WTC11 (cell line): ENCODE data around the gene NOL12. TPM values are rescaled to one million over a fixed set of nuclear protein-coding genes. Genes with fewer than 3 reads are reported as not detected.

Source experiments
- ATAC-seq: fragments of 200-7000 bp; cut with Tn5 transposase; 2 replicates; pipeline ENCODE4 v1.10.0; 2021; ENCODE audit warnings: mild to moderate bottlenecking, moderate library complexity
- CTCF ChIA-PET: fragments of 300-600 bp; sonication (Branson Sonifier 250); formaldehyde crosslinking; loops from one replicate; lab custom pipeline; 2021; ENCODE audit warnings: antibody characterized with exemption; lab: Charles Lee
- POLR2A ChIA-PET: fragments of 350-600 bp; sonication (Branson Sonifier 250); formaldehyde crosslinking; loops from one replicate; lab custom pipeline; 2021; ENCODE audit warnings: antibody characterized with exemption; lab: Charles Lee
- DNase-seq: peaks from one replicate; pipeline ENCODE4 v3.0.0; 2021; ENCODE audit warnings: low spot score
- H3K27ac Mint-ChIP-seq: 2 replicates; pipeline ENCODE4 v1.8.0; 2021; ENCODE audit warnings: mixed read lengths
- H3K27me3 Mint-ChIP-seq: 2 replicates; pipeline ENCODE4 v1.8.0; 2021; ENCODE audit warnings: low read depth, mild to moderate bottlenecking, moderate library complexity, mixed read lengths
- H3K36me3 Mint-ChIP-seq: 2 replicates; pipeline ENCODE4 v1.8.0; 2021; ENCODE audit warnings: mixed read lengths
- H3K4me1 Mint-ChIP-seq: 2 replicates; pipeline ENCODE4 v1.8.0; 2022; ENCODE audit warnings: mixed read lengths
- H3K4me3 Mint-ChIP-seq: 2 replicates; pipeline ENCODE4 v1.8.0; 2021; ENCODE audit warnings: mild to moderate bottlenecking, moderate library complexity, mixed read lengths
- H3K9me3 Mint-ChIP-seq: 2 replicates; pipeline ENCODE4 v1.8.0; 2021; ENCODE audit warnings: mixed read lengths
- ARID4B ChIP-seq: sonication (generic); formaldehyde crosslinking; IDR thresholded peaks from 2 replicates; pipeline ENCODE4 v1.8.0; 2023; ENCODE audit warnings: missing genetic modification reagents, mild to moderate bottlenecking, borderline replicate concordance
- ATF3 ChIP-seq: sonication (generic); formaldehyde crosslinking; conservative IDR thresholded peaks from 2 replicates; pipeline ENCODE4 v1.8.1; 2022; ENCODE audit warnings: mild to moderate bottlenecking, missing genetic modification reagents
- E2F1 ChIP-seq: sonication (generic); formaldehyde crosslinking; IDR thresholded peaks from 2 replicates; pipeline ENCODE4 v1.8.0; 2022; ENCODE audit warnings: mild to moderate bottlenecking, missing genetic modification reagents
- E2F4 ChIP-seq: sonication (generic); formaldehyde crosslinking; IDR thresholded peaks from 2 replicates; pipeline ENCODE4 v1.8.1; 2022; ENCODE audit warnings: low read depth, mild to moderate bottlenecking, moderate library complexity, missing genetic modification reagents, borderline replicate concordance
- ELF4 ChIP-seq: sonication (generic); formaldehyde crosslinking; IDR thresholded peaks from 2 replicates; pipeline ENCODE4 v1.8.1; 2022; ENCODE audit warnings: low read depth, mild to moderate bottlenecking, moderate library complexity, missing genetic modification reagents
- FOXK1 ChIP-seq: sonication (generic); formaldehyde crosslinking; IDR thresholded peaks from 2 replicates; pipeline ENCODE4 v1.8.0; 2022; ENCODE audit warnings: mild to moderate bottlenecking, moderate library complexity, missing genetic modification reagents
- GTF2I ChIP-seq: fragments of 250-450 bp; sonication (Bioruptor Pico); conservative IDR thresholded peaks from 2 replicates; pipeline ENCODE4 v1.4.0; 2021; ENCODE audit warnings: mild to moderate bottlenecking
- MAX ChIP-seq: sonication (generic); formaldehyde crosslinking; IDR thresholded peaks from 2 replicates; pipeline ENCODE4 v1.8.0; 2022; ENCODE audit warnings: mild to moderate bottlenecking, missing genetic modification reagents
- NFATC4 ChIP-seq: fragments of 250-450 bp; sonication (Bioruptor Pico); IDR thresholded peaks from 2 replicates; pipeline ENCODE4 v1.9.0; 2021; ENCODE audit warnings: mild to moderate bottlenecking
- OVOL2 ChIP-seq: fragments of 250-450 bp; sonication (Bioruptor Pico); IDR thresholded peaks from 2 replicates; pipeline ENCODE4 v1.9.0; 2021; ENCODE audit warnings: mild to moderate bottlenecking, borderline replicate concordance
- PRRX2 ChIP-seq: fragments of 250-450 bp; sonication (Bioruptor Pico); IDR thresholded peaks from 2 replicates; pipeline ENCODE4 v1.8.0; 2021; ENCODE audit warnings: mild to moderate bottlenecking
- RORB ChIP-seq: fragments of 250-450 bp; sonication (Bioruptor Pico); IDR thresholded peaks from 2 replicates; pipeline ENCODE4 v1.9.0; 2021; ENCODE audit warnings: mild to moderate bottlenecking
- TCF7 ChIP-seq: sonication (generic); formaldehyde crosslinking; IDR thresholded peaks from 2 replicates; pipeline ENCODE4 v1.8.0; 2022; ENCODE audit warnings: mild to moderate bottlenecking, low read depth, missing genetic modification reagents, moderate library complexity
- TEAD4 ChIP-seq: sonication (generic); formaldehyde crosslinking; IDR thresholded peaks from 2 replicates; pipeline ENCODE4 v1.8.0; 2022; ENCODE audit warnings: mild to moderate bottlenecking, missing genetic modification reagents
- USF2 ChIP-seq: sonication (generic); formaldehyde crosslinking; IDR thresholded peaks from 2 replicates; pipeline ENCODE4 v1.8.1; 2023; ENCODE audit warnings: mild to moderate bottlenecking, missing genetic modification reagents, moderate library complexity
- ZMAT4 ChIP-seq: fragments of 250-450 bp; sonication (Bioruptor Pico); IDR thresholded peaks from 2 replicates; pipeline ENCODE4 v1.9.0; 2021; ENCODE audit warnings: mild to moderate bottlenecking
- ZNF396 ChIP-seq: fragments of 250-450 bp; sonication (Bioruptor Pico); IDR thresholded peaks from 2 replicates; pipeline ENCODE4 v1.8.0; 2021; ENCODE audit warnings: mild to moderate bottlenecking, moderate library complexity, borderline replicate concordance
- ZNF512 ChIP-seq: sonication (generic); formaldehyde crosslinking; IDR thresholded peaks from 2 replicates; pipeline ENCODE4 v1.8.1; 2022; ENCODE audit warnings: missing genetic modification reagents, borderline replicate concordance
- total RNA-seq: library from RNA; stranded (reverse); gene quantifications from 3 replicates; pipeline ENCODE4 v1.2.3, GENCODE V29; 2021

The NOL12 gene
- total RNA-seq, 1 experiment from 2014 or later: 24.9 TPM

- Mint-ChIP-seq H3K9me3 (no peaks in the 10 kb centered on the region), H3K36me3 (peaks cover 13% of the 10 kb centered on the region), H3K4me3 (no peak overlapping the region), H3K27me3 (peaks cover 77% of the 10 kb centered on the region), H3K4me1 (no peaks in the 10 kb centered on the region), H3K27ac (no peak overlapping the region)
- ChIA-PET CTCF (interaction anchor here (0.7 to 1.9 kb wide), 10 partner anchors 22 to 200 kb away, joined by 3 to 9 read pairs (median 4); no protein-coding TSS in a partner anchor), POLR2A (interaction anchor here (1.0 kb wide), 1 partner anchor 14 kb away, joined by 4 read pairs; no protein-coding TSS in a partner anchor)
- DNase-seq: no peak
- ATAC-seq: no peak
- TF ChIP-seq TCF7 (CRISPR knock-in tag) (no peak), ZNF512 (CRISPR knock-in tag) (no peak), ARID4B (no peak), ZMAT4 (CRISPR knock-in tag) (no peak), ELF4 (no peak), FOXK1 (no peak), E2F1 (no peak), TEAD4 (CRISPR knock-in tag) (no peak), PRRX2 (CRISPR knock-in tag) (no peak), GTF2I (CRISPR knock-in tag) (no peak), MAX (CRISPR knock-in tag) (no peak), E2F4 (CRISPR knock-in tag) (no peak), OVOL2 (CRISPR knock-in tag) (no peak), RORB (CRISPR knock-in tag) (no peak), NFATC4 (CRISPR knock-in tag) (no peak), ZNF396 (CRISPR knock-in tag) (no peak), ATF3 (CRISPR knock-in tag) (no peak), USF2 (CRISPR knock-in tag) (no peak)
Measured at GRCh38 chr22:37733625-37734401, 47.7 kb downstream of the NOL12 start.
